GM23248 (cell line): ENCODE results near the gene TFAP2B.

Source experiments
- EZH2 ChIP-seq: fragments of 200-600 bp; sonication (generic); IDR thresholded peaks from 2 replicates; pipeline ENCODE4 v1.6.1; 2018; ENCODE audit warnings: antibody characterized with exemption, mild to moderate bottlenecking; ENCODE audit not compliant: insufficient read depth, poor library complexity, severe bottlenecking
- EZH2phosphoT487 ChIP-seq: fragments of 200-600 bp; sonication (generic); IDR thresholded peaks from 2 replicates; pipeline ENCODE4 v1.6.1; 2018; ENCODE audit warnings: antibody characterized with exemption, moderate library complexity, mild to moderate bottlenecking, low read depth; ENCODE audit not compliant: insufficient read depth

GRCh38 chr6:50840811-50841192 lies 22.1 kb downstream of the TFAP2B start:
- no peak for TF ChIP-seq EZH2phosphoT487
- no peak for TF ChIP-seq EZH2
